OCI-LY7 (cell line): Measurements from ENCODE around the gene MON2. TPM values are rescaled to one million over a fixed set of nuclear protein-coding genes. Genes with fewer than 3 reads are reported as not detected.

ENCODE experiments used
- BruUV-seq: library from RNA; stranded (reverse); fragments of 400-500 nt; replicated peaks from 2 replicates; lab custom pipeline; 2021; lab: Mats Ljungman, UMichigan
- CTCF ChIA-PET: fragments of 300-600 bp; sonication (Branson Sonifier 250); formaldehyde crosslinking; loops from one replicate; lab custom pipeline; 2022; ENCODE audit warnings: antibody characterized with exemption; ENCODE audit not compliant: unreplicated experiment; lab: Charles Lee
- POLR2A ChIA-PET: fragments of 300-600 bp; sonication (Branson Sonifier 250); formaldehyde crosslinking; loops from one replicate; lab custom pipeline; 2022; ENCODE audit warnings: antibody characterized with exemption; lab: Charles Lee
- DNase-seq: peaks from one replicate; pipeline ENCODE4 v3.0.0-alpha.2; 2015; ENCODE audit warnings: low spot score
- H2AFZ ChIP-seq: fragments of 200-600 bp; sonication (generic), shearing (Covaris generic); 2 replicates; pipeline ENCODE4 v1.6.1; 2014; ENCODE audit warnings: mild to moderate bottlenecking, antibody characterized with exemption, low read length, moderate library complexity
- H3K27ac ChIP-seq: fragments of 200-600 bp; sonication (generic); 2 replicates; pipeline ENCODE4 v1.5.1; 2014; ENCODE audit warnings: mixed run types, low read depth, mild to moderate bottlenecking, moderate library complexity, low read length, inconsistent platforms; ENCODE audit not compliant: poor library complexity, severe bottlenecking
- H3K36me3 ChIP-seq: fragments of 200-600 bp; sonication (generic); 2 replicates; pipeline ENCODE4 v1.6.1; 2014; ENCODE audit warnings: mild to moderate bottlenecking, antibody characterized with exemption, low read length, moderate library complexity, mixed read lengths; ENCODE audit not compliant: insufficient read depth
- H3K4me1 ChIP-seq: fragments of 200-600 bp; sonication (generic); 2 replicates; pipeline ENCODE4 v1.5.1; 2014; ENCODE audit warnings: mild to moderate bottlenecking, low read length; ENCODE audit not compliant: insufficient read depth, poor library complexity, severe bottlenecking
- H3K4me2 ChIP-seq: fragments of 200-600 bp; sonication (generic); 2 replicates; pipeline ENCODE4 v1.6.1; 2014; ENCODE audit warnings: mild to moderate bottlenecking, low read length
- H3K4me3 ChIP-seq: fragments of 200-600 bp; sonication (generic); 2 replicates; pipeline ENCODE4 v1.5.1; 2014; ENCODE audit warnings: mild to moderate bottlenecking, low read depth, low read length; ENCODE audit not compliant: poor library complexity, severe bottlenecking
- H3K79me2 ChIP-seq: fragments of 200-600 bp; sonication (generic); 2 replicates; pipeline ENCODE4 v1.6.1; 2016; ENCODE audit warnings: low read depth, mild to moderate bottlenecking, low read length, moderate library complexity, mixed read lengths; ENCODE audit not compliant: insufficient read depth
- H3K9me2 ChIP-seq: fragments of 200-600 bp; sonication (generic); 2 replicates; pipeline ENCODE4 v1.6.1; 2016; ENCODE audit warnings: mild to moderate bottlenecking, low read length, mixed read lengths; ENCODE audit not compliant: insufficient read depth
- H3K9me3 ChIP-seq: fragments of 200-600 bp; sonication (generic); 2 replicates; pipeline ENCODE4 v1.6.1; 2014; ENCODE audit warnings: mild to moderate bottlenecking, mixed run types, low read length, mixed read lengths
- H4K20me1 ChIP-seq: fragments of 200-600 bp; sonication (generic); 2 replicates; pipeline ENCODE4 v1.6.1; 2014; ENCODE audit warnings: mild to moderate bottlenecking, antibody characterized with exemption, low read length, moderate library complexity, mixed read lengths; ENCODE audit not compliant: insufficient read depth
- EZH2phosphoT487 ChIP-seq: fragments of 200-600 bp; sonication (generic); IDR thresholded peaks from 2 replicates; pipeline ENCODE4 v1.6.1; 2018; ENCODE audit warnings: low read depth, borderline replicate concordance, mild to moderate bottlenecking, mixed run types, antibody characterized with exemption, low read length, moderate library complexity, mixed read lengths
- intact Hi-C: fragments of 100-400 bp; cut with micrococcal nuclease; formaldehyde crosslinking; loops from one replicate; pipeline ENCODE4 v1.10.0; 2022; ENCODE audit not compliant: unreplicated experiment
- microRNA-seq: library from miRNA; unstranded; fragments of <30 nt; microRNA quantifications from one replicate; pipeline ENCODE4 v1.2.0, GENCODE V29; 2022; ENCODE audit warnings: borderline replicate concordance
- small RNA-seq: library from RNA; depleted of rRNA; stranded (forward); fragments of <200 nt; gene quantifications from one replicate; pipeline ENCODE3, GENCODE V24; 2014
- total RNA-seq, 2 experiments: library from RNA; depleted of rRNA in 1 of 2; stranded (reverse); fragments of >200 nt in 1 of 2; shearing (Covaris generic) in 1 of 2; gene quantifications; 2 replicates each; pipeline ENCODE4 v1.2.3, GENCODE V29; 2014 to 2022
- TF ChIP-seq, protein P1 (sequence below): fragments of 200-600 bp; sonication (generic); conservative IDR thresholded peaks from 2 replicates; pipeline ENCODE4 v1.5.1; 2014; ENCODE audit warnings: mild to moderate bottlenecking, antibody characterized with exemption, low read length, moderate library complexity, mixed read lengths

Gene MON2
- total RNA-seq, 2 experiments from 2014 or later, result 31.6 to 54.7 TPM

DNA sequence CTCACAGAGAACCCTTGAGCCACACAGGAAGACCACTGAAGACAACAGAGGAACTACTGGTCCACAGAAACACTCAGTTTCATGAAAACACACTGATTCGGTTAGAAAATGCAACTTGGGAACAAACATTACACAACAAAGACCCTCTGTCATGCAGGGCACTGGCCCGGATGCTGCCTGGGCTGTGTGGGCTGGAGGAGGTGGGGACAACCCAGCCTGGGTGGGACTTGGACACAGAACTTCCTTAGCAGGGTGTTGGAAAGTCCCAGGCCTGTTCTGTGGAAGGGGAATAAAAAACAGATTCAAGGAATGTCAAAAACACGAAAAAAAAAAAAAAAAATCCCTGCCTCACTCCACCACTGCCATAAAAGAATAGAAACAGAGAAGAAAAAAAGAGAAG, 181.0 kb downstream of the MON2 start:
- CTCF ChIA-PET, result no interaction called here
- Histone ChIP-seq H3K4me1 (no peaks in the 10 kb centered on the region), H2AFZ (no peak overlapping the region), H3K9me2 (no peaks in the 10 kb centered on the region), H3K4me3 (no peak overlapping the region), H3K9me3 (no peaks in the 10 kb centered on the region), H3K36me3 (no peaks in the 10 kb centered on the region), H3K79me2 (no peaks in the 10 kb centered on the region), H4K20me1 (no peaks in the 10 kb centered on the region), H3K27ac (no peak overlapping the region), H3K4me2 (no peak overlapping the region)
- POLR2A ChIA-PET, result no interaction called here
- BruUV-seq, result no TSS peak
- TF ChIP-seq, protein P1, sequence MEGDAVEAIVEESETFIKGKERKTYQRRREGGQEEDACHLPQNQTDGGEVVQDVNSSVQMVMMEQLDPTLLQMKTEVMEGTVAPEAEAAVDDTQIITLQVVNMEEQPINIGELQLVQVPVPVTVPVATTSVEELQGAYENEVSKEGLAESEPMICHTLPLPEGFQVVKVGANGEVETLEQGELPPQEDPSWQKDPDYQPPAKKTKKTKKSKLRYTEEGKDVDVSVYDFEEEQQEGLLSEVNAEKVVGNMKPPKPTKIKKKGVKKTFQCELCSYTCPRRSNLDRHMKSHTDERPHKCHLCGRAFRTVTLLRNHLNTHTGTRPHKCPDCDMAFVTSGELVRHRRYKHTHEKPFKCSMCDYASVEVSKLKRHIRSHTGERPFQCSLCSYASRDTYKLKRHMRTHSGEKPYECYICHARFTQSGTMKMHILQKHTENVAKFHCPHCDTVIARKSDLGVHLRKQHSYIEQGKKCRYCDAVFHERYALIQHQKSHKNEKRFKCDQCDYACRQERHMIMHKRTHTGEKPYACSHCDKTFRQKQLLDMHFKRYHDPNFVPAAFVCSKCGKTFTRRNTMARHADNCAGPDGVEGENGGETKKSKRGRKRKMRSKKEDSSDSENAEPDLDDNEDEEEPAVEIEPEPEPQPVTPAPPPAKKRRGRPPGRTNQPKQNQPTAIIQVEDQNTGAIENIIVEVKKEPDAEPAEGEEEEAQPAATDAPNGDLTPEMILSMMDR, result no peak
- intact Hi-C loops, result no loop called here
- no peak for DNase-seq

DNA sequence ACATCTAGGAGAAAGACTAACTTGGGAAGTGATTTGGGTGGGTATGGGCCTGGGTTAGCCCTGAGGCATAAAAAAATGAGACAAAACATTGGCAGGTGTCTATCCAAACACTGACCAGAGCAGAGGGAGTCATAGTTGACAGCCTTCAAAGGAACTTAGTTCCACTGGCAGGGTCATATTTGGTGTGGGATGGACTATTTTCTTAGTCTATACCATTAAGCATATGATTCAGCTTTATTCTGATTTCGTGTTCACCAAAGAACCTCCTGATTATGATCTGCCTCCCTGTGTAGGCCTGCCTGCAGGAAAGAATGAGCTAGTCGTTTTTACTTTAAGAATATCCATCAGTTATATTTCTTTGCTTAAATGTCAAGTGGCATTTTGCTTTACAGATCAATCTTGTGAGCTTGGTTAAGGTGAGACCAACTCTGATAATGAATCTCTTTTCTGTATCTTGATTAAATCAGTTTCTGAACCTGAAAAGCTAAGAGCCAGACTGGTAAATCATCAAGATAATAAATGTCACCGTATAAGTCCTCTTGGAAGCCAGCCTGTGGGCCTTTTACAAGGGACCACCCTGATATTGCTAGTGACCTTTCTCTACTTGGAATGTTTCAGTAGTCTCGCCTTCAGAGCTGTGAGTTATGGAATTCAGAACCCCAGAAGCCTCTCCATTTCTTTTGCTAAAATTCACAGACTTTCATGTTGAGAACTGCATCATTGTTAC, 182.9 kb downstream of the MON2 start:
- Histone ChIP-seq H3K36me3 (no peaks in the 10 kb centered on the region), H3K4me3 (no peak overlapping the region), H2AFZ (no peak overlapping the region), H4K20me1 (no peaks in the 10 kb centered on the region), H3K27ac (no peak overlapping the region), H3K4me1 (no peaks in the 10 kb centered on the region), H3K79me2 (no peaks in the 10 kb centered on the region), H3K9me3 (no peaks in the 10 kb centered on the region), H3K9me2 (no peaks in the 10 kb centered on the region), H3K4me2 (no peak overlapping the region)
- ChIA-PET CTCF (no interaction called here), POLR2A (interaction anchor here (0.7 to 1.7 kb wide), 4 partner anchors 14 to 290 kb away, joined by 3 to 4 read pairs (median 4); no protein-coding TSS in a partner anchor)
- intact Hi-C loops, result no loop called here
- no peak for DNase-seq
- no TSS peak for BruUV-seq
- TF ChIP-seq, protein P1, result no peak
- TF ChIP-seq EZH2phosphoT487, result no peak

Small RNAs within 50 kb of the gene (microRNA-seq; reads per million reads assigned to microRNA genes)
- 226,119 reads per million, percentile 100 among the genes with 10 or more reads in this experiment for gene MIRLET7I

Small RNAs within 50 kb of the gene (small RNA-seq; reads per million reads assigned to genes)
- gene MIRLET7I, result 76.3 reads per million, percentile 99 among the genes with 10 or more reads in this experiment
- not detected for gene RNU6-399P

Other genes with a start within 250 kb of the MON2 start
- gene USP15, start 206.4 kb upstream of the MON2 start, total RNA-seq (2014; rRNA removed; shearing (Covaris generic)), result 43.3 and 65.7 TPM in 2 replicates
- 52.8 and 62.8 TPM in 2 replicates for gene USP15, start 206.4 kb upstream of the MON2 start, total RNA-seq (2022)